HCT116 (cell line): Measurements from ENCODE around the gene LIX1. TPM values are rescaled to one million over a fixed set of nuclear protein-coding genes. Genes with fewer than 3 reads are reported as not detected.

Experiments
- ATAC-seq: fragments of 200-7000 bp; cut with Tn5 transposase; 2 replicates; pipeline ENCODE4 v1.9.1; 2020; ENCODE audit warnings: mild to moderate bottlenecking, moderate library complexity
- BruUV-seq: library from RNA; stranded (reverse); fragments of 400-500 nt; replicated peaks from 2 replicates; lab custom pipeline; 2021; lab: Mats Ljungman, UMichigan
- CTCF ChIA-PET: fragments of 300-600 bp; sonication (Branson Sonifier 250); formaldehyde crosslinking; loops from one replicate; lab custom pipeline; 2021; ENCODE audit warnings: antibody characterized with exemption; lab: Charles Lee
- POLR2A ChIA-PET: fragments of 300-600, 350-600 bp; sonication (Branson Sonifier 250); formaldehyde crosslinking; loops from one replicate; lab custom pipeline; 2021; ENCODE audit warnings: antibody characterized with exemption; lab: Charles Lee
- RAD21 ChIA-PET, 2 experiments: fragments of 300-600 bp; sonication (Branson Sonifier 250); formaldehyde crosslinking; loops; one replicate each; lab custom pipeline; 2023; ENCODE audit warnings: low total read pairs in 2 of 2; ENCODE audit not compliant: uncharacterized antibody in 2 of 2, unreplicated experiment in 2 of 2, low non-redundant PET in 1 of 2; lab: Charles Lee
- DNase-seq: peaks from one replicate; pipeline ENCODE4 v3.0.0-alpha.2; 2010; ENCODE audit warnings: low read depth, low spot score
- H2AFZ ChIP-seq: fragments of 200-600 bp; shearing (Covaris generic), sonication (generic); 2 replicates; pipeline ENCODE4 v1.6.1; 2017; ENCODE audit warnings: low read depth, mixed run types, mixed read lengths, antibody characterized with exemption, low read length; ENCODE audit not compliant: poor library complexity, severe bottlenecking
- H3K27ac ChIP-seq: 2 replicates; pipeline ENCODE4 v1.5.1; 2012; ENCODE audit warnings: low read depth, low read length
- H3K27me3 ChIP-seq: fragments of 200-600 bp; sonication (generic); 2 replicates; pipeline ENCODE4 v1.6.1; 2016; ENCODE audit warnings: mixed run types, low read length, mixed read lengths; ENCODE audit not compliant: insufficient read depth
- H3K36me3 ChIP-seq, 2 experiments: fragments of 200-500 bp in 1 of 2; fragments of 200-600 bp in 1 of 2; sonication (Bioruptor generic) in 1 of 2; sonication (generic) in 1 of 2; 2 replicates each; pipeline versions ENCODE4 v1.5.1 to v1.6.1; 2014 to 2016; ENCODE audit warnings: low read length in 2 of 2, inconsistent platforms in 1 of 2, mixed read lengths in 1 of 2, mixed run types in 1 of 2; ENCODE audit not compliant: insufficient read depth in 2 of 2, control insufficient read depth in 1 of 2
- H3K4me1 ChIP-seq, 2 experiments: fragments of 200-600 bp in 1 of 2; sonication (generic) in 1 of 2; 2 replicates each; pipeline versions ENCODE4 v1.5.1 to v1.6.1; 2012 to 2017; ENCODE audit warnings: low read length in 2 of 2, inconsistent platforms in 1 of 2, mild to moderate bottlenecking in 1 of 2, mixed read lengths in 1 of 2, mixed run types in 1 of 2, moderate library complexity in 1 of 2; ENCODE audit not compliant: insufficient read depth in 2 of 2, control insufficient read depth in 1 of 2
- H3K4me2 ChIP-seq: fragments of 200-600 bp; sonication (generic); 2 replicates; pipeline ENCODE4 v1.6.1; 2017; ENCODE audit warnings: mixed run types, low read length, mixed read lengths
- H3K4me3 ChIP-seq, 2 experiments: fragments of 200-600 bp in 1 of 2; sonication (generic) in 1 of 2; replicated peaks in 1 of 2; 2 replicates each; pipeline ENCODE4 v1.5.1; 2011 to 2016; ENCODE audit warnings: low read length in 2 of 2, control low read depth in 1 of 2, low read depth in 1 of 2, mild to moderate bottlenecking in 1 of 2, mixed read lengths in 1 of 2, mixed run types in 1 of 2
- H3K79me2 ChIP-seq: fragments of 200-600 bp; sonication (generic); 2 replicates; pipeline ENCODE4 v1.6.1; 2017; ENCODE audit warnings: mild to moderate bottlenecking, mixed run types, low read length, moderate library complexity, mixed read lengths; ENCODE audit not compliant: insufficient read depth
- H3K9ac ChIP-seq: fragments of 200-600 bp; sonication (generic); 2 replicates; pipeline ENCODE4 v1.6.1; 2016; ENCODE audit warnings: low read length, mixed read lengths
- H3K9me2 ChIP-seq: fragments of 200-600 bp; sonication (generic), shearing (Covaris generic); 2 replicates; pipeline ENCODE4 v1.6.1; 2017; ENCODE audit warnings: mixed run types, mild to moderate bottlenecking, moderate library complexity; ENCODE audit not compliant: insufficient read depth
- H3K9me3 ChIP-seq, 2 experiments: fragments of 200-500 bp in 1 of 2; fragments of 200-600 bp in 1 of 2; sonication (Bioruptor generic) in 1 of 2; sonication (generic) in 1 of 2; 2 replicates each; pipeline ENCODE4 v1.6.1; 2014 to 2017; ENCODE audit warnings: low read length in 2 of 2, mixed read lengths in 2 of 2, inconsistent platforms in 1 of 2, low read depth in 1 of 2, mild to moderate bottlenecking in 1 of 2, mixed run types in 1 of 2, moderate library complexity in 1 of 2; ENCODE audit not compliant: control insufficient read depth in 1 of 2, insufficient read depth in 1 of 2
- H4K20me1 ChIP-seq: fragments of 200-600 bp; sonication (generic), shearing (Covaris generic); 2 replicates; pipeline ENCODE4 v1.6.1; 2017; ENCODE audit warnings: mixed run types, mild to moderate bottlenecking, moderate library complexity; ENCODE audit not compliant: insufficient read depth
- CEBPB ChIP-seq: IDR thresholded peaks from 2 replicates; pipeline ENCODE4 v1.6.1; 2012; ENCODE audit warnings: low read depth
- EGR1 ChIP-seq: IDR thresholded peaks from 2 replicates; pipeline ENCODE4 v1.6.1; 2012; ENCODE audit warnings: low read depth
- EZH2 ChIP-seq: fragments of 200-600 bp; sonication (generic); IDR thresholded peaks from 2 replicates; pipeline ENCODE4 v1.6.1; 2017; ENCODE audit warnings: antibody characterized with exemption, mixed run types
- EZH2phosphoT487 ChIP-seq: fragments of 200-600 bp; IDR thresholded peaks from 2 replicates; pipeline ENCODE4 v1.6.1; 2018; ENCODE audit warnings: antibody characterized with exemption, borderline replicate concordance
- FOSL1 ChIP-seq: IDR thresholded peaks from 2 replicates; pipeline ENCODE4 v1.6.1; 2012; ENCODE audit warnings: low read depth
- JUND ChIP-seq: IDR thresholded peaks from 2 replicates; pipeline ENCODE4 v1.6.1; 2012
- POLR2AphosphoS5 ChIP-seq: IDR thresholded peaks from 2 replicates; pipeline ENCODE4 v1.6.1; 2011; ENCODE audit warnings: mild to moderate bottlenecking, low read depth, low read length, moderate library complexity
- REST ChIP-seq: IDR thresholded peaks from 2 replicates; pipeline ENCODE4 v1.6.1; 2012; ENCODE audit warnings: low read depth
- SIN3A ChIP-seq: IDR thresholded peaks from 2 replicates; pipeline ENCODE4 v1.6.1; 2012; ENCODE audit warnings: low read depth
- SP1 ChIP-seq: IDR thresholded peaks from 2 replicates; pipeline ENCODE4 v1.6.1; 2012; ENCODE audit warnings: low read depth
- YY1 ChIP-seq: IDR thresholded peaks from 2 replicates; pipeline ENCODE4 v1.6.1; 2011; ENCODE audit warnings: low read length, low read depth, moderate library complexity, mild to moderate bottlenecking; ENCODE audit not compliant: insufficient replicate concordance; ENCODE audit errors: extremely low read depth
- ZFX ChIP-seq: fragments of 450-650 bp; IDR thresholded peaks from 2 replicates; pipeline ENCODE4 v1.6.1; 2017
- ZNF274 ChIP-seq: fragments of 200-500 bp; sonication (Bioruptor generic); IDR thresholded peaks from 2 replicates; pipeline ENCODE4 v1.6.1; 2014; ENCODE audit warnings: mild to moderate bottlenecking, low read depth, low read length, inconsistent platforms
- intact Hi-C: fragments of 100-400 bp; cut with micrococcal nuclease; formaldehyde crosslinking; loops from 2 replicates; pipeline ENCODE4 v1.10.0; 2022
- total RNA-seq: library from RNA; stranded (reverse); gene quantifications from one replicate; pipeline ENCODE4 v1.2.1, GENCODE V29; 2021; ENCODE audit not compliant: unreplicated experiment
- TF ChIP-seq, protein P1 (sequence below): IDR thresholded peaks from 2 replicates; pipeline ENCODE4 v1.6.1; 2011; ENCODE audit warnings: mild to moderate bottlenecking, low read length, moderate library complexity; ENCODE audit not compliant: insufficient replicate concordance; ENCODE audit errors: extremely low read depth

The LIX1 gene
- total RNA-seq, 1 experiment from 2014 or later = not detected

DNA sequence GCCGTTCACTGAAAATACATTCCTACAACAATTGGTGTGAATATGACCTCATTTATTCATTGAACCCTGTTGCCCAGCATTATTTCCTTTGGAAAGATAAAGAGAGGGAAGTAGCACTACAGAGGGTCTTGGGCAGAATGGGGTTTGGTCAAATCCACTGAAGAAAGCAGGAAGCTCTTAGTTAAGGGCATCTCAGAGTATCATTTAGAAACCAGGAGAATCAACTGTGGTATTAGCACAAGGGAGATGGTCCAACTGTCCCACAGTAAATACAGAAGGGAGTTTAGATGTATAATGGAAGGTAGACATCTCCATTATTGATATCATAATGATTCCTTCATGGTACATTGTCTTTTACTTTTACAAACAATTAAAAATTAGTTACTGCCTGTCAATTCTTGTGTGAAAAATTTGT is 47.1 kb downstream of the LIX1 start:
- Histone ChIP-seq H2AFZ (no peak overlapping the region), H3K27ac (no peak overlapping the region), H4K20me1 (no peaks in the 10 kb centered on the region), H3K4me1 (no peaks in the 10 kb centered on the region), H3K36me3 (no peaks in the 10 kb centered on the region), H3K9ac (no peak overlapping the region), H3K4me3 (no peak overlapping the region), H3K9me3 (no peaks in the 10 kb centered on the region), H3K4me2 (no peak overlapping the region), H3K79me2 (no peaks in the 10 kb centered on the region), H3K27me3 (no peaks in the 10 kb centered on the region), H3K9me2 (no peaks in the 10 kb centered on the region)
- intact Hi-C loops = no loop called here
- ChIA-PET CTCF (no interaction called here), POLR2A (no interaction called here), RAD21 (no interaction called here)
- no peak for ATAC-seq
- BruUV-seq = no TSS peak
- TF ChIP-seq EGR1 = no peak
- no peak for TF ChIP-seq YY1
- no peak for TF ChIP-seq SIN3A
- TF ChIP-seq CEBPB = no peak
- no peak for TF ChIP-seq ZFX
- no peak for TF ChIP-seq JUND
- TF ChIP-seq EZH2 = no peak
- no peak for TF ChIP-seq REST
- no peak for TF ChIP-seq ZNF274
- no peak for TF ChIP-seq EZH2phosphoT487
- no peak for TF ChIP-seq FOSL1
- TF ChIP-seq, protein P1, sequence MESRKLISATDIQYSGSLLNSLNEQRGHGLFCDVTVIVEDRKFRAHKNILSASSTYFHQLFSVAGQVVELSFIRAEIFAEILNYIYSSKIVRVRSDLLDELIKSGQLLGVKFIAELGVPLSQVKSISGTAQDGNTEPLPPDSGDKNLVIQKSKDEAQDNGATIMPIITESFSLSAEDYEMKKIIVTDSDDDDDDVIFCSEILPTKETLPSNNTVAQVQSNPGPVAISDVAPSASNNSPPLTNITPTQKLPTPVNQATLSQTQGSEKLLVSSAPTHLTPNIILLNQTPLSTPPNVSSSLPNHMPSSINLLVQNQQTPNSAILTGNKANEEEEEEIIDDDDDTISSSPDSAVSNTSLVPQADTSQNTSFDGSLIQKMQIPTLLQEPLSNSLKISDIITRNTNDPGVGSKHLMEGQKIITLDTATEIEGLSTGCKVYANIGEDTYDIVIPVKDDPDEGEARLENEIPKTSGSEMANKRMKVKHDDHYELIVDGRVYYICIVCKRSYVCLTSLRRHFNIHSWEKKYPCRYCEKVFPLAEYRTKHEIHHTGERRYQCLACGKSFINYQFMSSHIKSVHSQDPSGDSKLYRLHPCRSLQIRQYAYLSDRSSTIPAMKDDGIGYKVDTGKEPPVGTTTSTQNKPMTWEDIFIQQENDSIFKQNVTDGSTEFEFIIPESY = no peak
- TF ChIP-seq SP1 = no peak
- no peak for TF ChIP-seq POLR2AphosphoS5
- no peak for DNase-seq
